OCI-LY1 (cell line): ENCODE data around the gene SYCP2L.

ENCODE experiments used
- H2AFZ ChIP-seq: fragments of 200-600 bp; sonication (generic), shearing (Covaris generic); 2 replicates; pipeline ENCODE4 v1.6.0; 2014; ENCODE audit warnings: antibody characterized with exemption, mild to moderate bottlenecking, low read length
- H3F3A ChIP-seq: fragments of 200-600 bp; sonication (generic), shearing (Covaris generic); 2 replicates; pipeline ENCODE4 v1.6.0; 2014; ENCODE audit warnings: mild to moderate bottlenecking, antibody characterized with exemption, low read length, moderate library complexity; ENCODE audit not compliant: insufficient read depth
- H3K27ac ChIP-seq: fragments of 200-600 bp; sonication (generic); 2 replicates; pipeline ENCODE4 v1.5.1; 2014; ENCODE audit warnings: low read length, mixed run types, mild to moderate bottlenecking, low read depth; ENCODE audit not compliant: poor library complexity, severe bottlenecking
- H3K27me3 ChIP-seq: fragments of 200-600 bp; sonication (generic); 2 replicates; pipeline ENCODE4 v1.6.0; 2014; ENCODE audit warnings: antibody characterized with exemption, mild to moderate bottlenecking, low read length, moderate library complexity; ENCODE audit not compliant: insufficient read depth
- H3K36me3 ChIP-seq: fragments of 200-600 bp; sonication (generic); 2 replicates; pipeline ENCODE4 v1.6.1; 2014; ENCODE audit warnings: mild to moderate bottlenecking, antibody characterized with exemption, low read length, moderate library complexity, mixed read lengths; ENCODE audit not compliant: insufficient read depth
- H3K4me1 ChIP-seq: fragments of 200-600 bp; sonication (generic); 2 replicates; pipeline ENCODE4 v1.5.1; 2014; ENCODE audit warnings: mild to moderate bottlenecking, low read length, moderate library complexity; ENCODE audit not compliant: insufficient read depth, severe bottlenecking
- H3K4me2 ChIP-seq: fragments of 200-600 bp; sonication (generic), shearing (Covaris generic); 2 replicates; pipeline ENCODE4 v1.6.1; 2014; ENCODE audit warnings: low read length
- H3K4me3 ChIP-seq: fragments of 200-600 bp; sonication (generic); 2 replicates; pipeline ENCODE4 v1.5.1; 2014; ENCODE audit warnings: low read length, low read depth, mild to moderate bottlenecking, mixed read lengths; ENCODE audit not compliant: poor library complexity, severe bottlenecking
- H3K79me2 ChIP-seq: fragments of 200-600 bp; shearing (Covaris generic); 2 replicates; pipeline ENCODE4 v1.6.1; 2016; ENCODE audit warnings: mixed run types, low read length, mixed read lengths; ENCODE audit not compliant: insufficient read depth
- H3K9ac ChIP-seq: fragments of 200-600 bp; sonication (generic), shearing (Covaris generic); 2 replicates; pipeline ENCODE4 v1.6.1; 2014; ENCODE audit warnings: mild to moderate bottlenecking, low read length, mixed read lengths
- H3K9me2 ChIP-seq: fragments of 200-600 bp; sonication (generic), shearing (Covaris generic); 2 replicates; pipeline ENCODE4 v1.6.1; 2014; ENCODE audit warnings: low read depth, mild to moderate bottlenecking, low read length, mixed read lengths
- H3K9me3 ChIP-seq: fragments of 200-600 bp; shearing (Covaris generic); 2 replicates; pipeline ENCODE4 v1.6.1; 2014; ENCODE audit warnings: low read length, mixed read lengths
- H4K20me1 ChIP-seq: fragments of 200-600 bp; sonication (generic), shearing (Covaris generic); 2 replicates; pipeline ENCODE4 v1.6.0; 2016; ENCODE audit warnings: mild to moderate bottlenecking, low read length; ENCODE audit not compliant: insufficient read depth
- EZH2 ChIP-seq: fragments of 200-600 bp; sonication (generic), shearing (Covaris generic); IDR thresholded peaks from 2 replicates; pipeline ENCODE4 v1.8.0; 2017; ENCODE audit warnings: borderline replicate concordance, mixed run types, mild to moderate bottlenecking, antibody characterized with exemption, low read length, moderate library complexity, mixed read lengths
- TF ChIP-seq, protein P1 (sequence below): fragments of 200-600 bp; sonication (generic), shearing (Covaris generic); IDR thresholded peaks from 2 replicates; pipeline ENCODE4 v1.5.1; 2017; ENCODE audit warnings: mild to moderate bottlenecking, antibody characterized with exemption, low read length, moderate library complexity, mixed read lengths

Gene SYCP2L

GRCh38 chr6:10838794-10839333 is 48.0 kb upstream of the SYCP2L start:
- Histone ChIP-seq H3K4me3 (peak overlapping the region; percentile 68), H2AFZ (no peak overlapping the region), H3K27me3 (0 out of 2 replicates have a peak, but pooled peaks cover 4% of the 10 kb centered on the region), H3K4me2 (peak overlapping the region; percentile 92), H3K36me3 (no peaks in the 10 kb centered on the region; the same call in 1 of the 2 replicates), H3K4me1 (peaks cover 22% of the 10 kb centered on the region), H3K9ac (peak overlapping the region; percentile 16; the same call in 1 of the 2 replicates), H3K9me2 (no peaks in the 10 kb centered on the region), H4K20me1 (no peaks in the 10 kb centered on the region), H3K79me2 (no peaks in the 10 kb centered on the region), H3F3A (no peaks in the 10 kb centered on the region), H3K27ac (no peak overlapping the region), H3K9me3 (no peaks in the 10 kb centered on the region)
- TF ChIP-seq EZH2: no peak
- TF ChIP-seq, protein P1, sequence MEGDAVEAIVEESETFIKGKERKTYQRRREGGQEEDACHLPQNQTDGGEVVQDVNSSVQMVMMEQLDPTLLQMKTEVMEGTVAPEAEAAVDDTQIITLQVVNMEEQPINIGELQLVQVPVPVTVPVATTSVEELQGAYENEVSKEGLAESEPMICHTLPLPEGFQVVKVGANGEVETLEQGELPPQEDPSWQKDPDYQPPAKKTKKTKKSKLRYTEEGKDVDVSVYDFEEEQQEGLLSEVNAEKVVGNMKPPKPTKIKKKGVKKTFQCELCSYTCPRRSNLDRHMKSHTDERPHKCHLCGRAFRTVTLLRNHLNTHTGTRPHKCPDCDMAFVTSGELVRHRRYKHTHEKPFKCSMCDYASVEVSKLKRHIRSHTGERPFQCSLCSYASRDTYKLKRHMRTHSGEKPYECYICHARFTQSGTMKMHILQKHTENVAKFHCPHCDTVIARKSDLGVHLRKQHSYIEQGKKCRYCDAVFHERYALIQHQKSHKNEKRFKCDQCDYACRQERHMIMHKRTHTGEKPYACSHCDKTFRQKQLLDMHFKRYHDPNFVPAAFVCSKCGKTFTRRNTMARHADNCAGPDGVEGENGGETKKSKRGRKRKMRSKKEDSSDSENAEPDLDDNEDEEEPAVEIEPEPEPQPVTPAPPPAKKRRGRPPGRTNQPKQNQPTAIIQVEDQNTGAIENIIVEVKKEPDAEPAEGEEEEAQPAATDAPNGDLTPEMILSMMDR: no peak

GRCh38 chr6:10843554-10843953 is 43.3 kb upstream of the SYCP2L start:
- no peaks in the 10 kb centered on the region for H3K27me3 ChIP-seq
- H3K27ac ChIP-seq: no peak overlapping the region
- H4K20me1 ChIP-seq: no peaks in the 10 kb centered on the region
- H3F3A ChIP-seq: no peaks in the 10 kb centered on the region
- H3K9me2 ChIP-seq: no peaks in the 10 kb centered on the region
- no peak overlapping the region for H3K9ac ChIP-seq
- H3K4me2 ChIP-seq: no peak overlapping the region
- H3K4me3 ChIP-seq: no peak overlapping the region
- H3K79me2 ChIP-seq: no peaks in the 10 kb centered on the region
- TF ChIP-seq, protein P1: no peak
- TF ChIP-seq EZH2: no peak
- no peak overlapping the region for H2AFZ ChIP-seq
- no peaks in the 10 kb centered on the region for H3K36me3 ChIP-seq
- no peaks in the 10 kb centered on the region for H3K9me3 ChIP-seq
- peaks cover 8% of the 10 kb centered on the region for H3K4me1 ChIP-seq

DNA sequence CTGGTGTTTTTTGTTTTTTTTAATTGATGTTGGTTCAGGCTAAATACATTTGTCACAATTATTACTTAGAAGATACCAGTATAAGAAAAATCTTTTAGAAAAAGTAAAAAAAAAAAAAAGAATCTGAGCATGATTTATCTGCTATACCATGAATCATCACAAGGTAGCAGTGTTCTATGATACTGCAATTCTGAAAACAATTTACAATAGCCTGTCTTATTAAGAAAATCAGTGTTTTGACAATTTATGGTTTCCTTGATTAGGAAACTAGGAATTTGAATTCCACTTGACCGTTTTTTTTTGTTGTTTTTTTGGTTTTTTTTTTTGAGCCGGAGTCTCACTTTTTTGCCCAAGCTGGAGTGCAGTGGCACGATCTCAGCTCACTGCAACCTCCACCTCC is 39.2 kb upstream of the SYCP2L start:
- no peaks in the 10 kb centered on the region for H3F3A ChIP-seq
- H3K4me3 ChIP-seq: no peak overlapping the region
- no peaks in the 10 kb centered on the region for H3K9me3 ChIP-seq
- no peak overlapping the region for H3K27ac ChIP-seq
- H3K36me3 ChIP-seq: no peaks in the 10 kb centered on the region
- no peak overlapping the region for H2AFZ ChIP-seq
- no peak overlapping the region for H3K4me2 ChIP-seq
- no peaks in the 10 kb centered on the region for H3K27me3 ChIP-seq
- no peak overlapping the region for H3K9ac ChIP-seq
- TF ChIP-seq, protein P1: peak; percentile 32; the same call in 1 of the 2 replicates
- no peak for TF ChIP-seq EZH2
- H3K9me2 ChIP-seq: no peaks in the 10 kb centered on the region
- H3K4me1 ChIP-seq: no peaks in the 10 kb centered on the region
- H3K79me2 ChIP-seq: no peaks in the 10 kb centered on the region
- H4K20me1 ChIP-seq: no peaks in the 10 kb centered on the region
